NAMALWA (cell line): ENCODE data around the gene RIC3.

Source experiments
- DNase-seq: peaks from one replicate; pipeline ENCODE4 v3.0.0-alpha.2; 2015; ENCODE audit warnings: low spot score

Gene RIC3

GRCh38 chr11:8102296-8102915, 66.4 kb downstream of the RIC3 start:
- DNase-seq, result no peak

- no peak for DNase-seq
Measured at GRCh38 chr11:8101421-8101820, 67.4 kb downstream of the RIC3 start.

GRCh38 chr11:8100605-8101004, 68.2 kb downstream of the RIC3 start:
- DNase-seq, result no peak

- no peak for DNase-seq
Measured at GRCh38 chr11:8100158-8100557, 68.7 kb downstream of the RIC3 start.

- DNase-seq, result peak; percentile 83
Measured at GRCh38 chr11:8099291-8099899, 69.4 kb downstream of the RIC3 start.

GRCh38 chr11:8098879-8099278, 69.9 kb downstream of the RIC3 start:
- DNase-seq, result no peak

GRCh38 chr11:8098361-8098760, 70.5 kb downstream of the RIC3 start:
- DNase-seq, result no peak

- no peak for DNase-seq
Measured at GRCh38 chr11:8097926-8098325, 70.9 kb downstream of the RIC3 start.

GRCh38 chr11:8097468-8097867, 71.4 kb downstream of the RIC3 start:
- DNase-seq, result no peak

GRCh38 chr11:8097062-8097461, 71.8 kb downstream of the RIC3 start:
- no peak for DNase-seq

GRCh38 chr11:8096575-8096974, 72.2 kb downstream of the RIC3 start:
- no peak for DNase-seq

GRCh38 chr11:8095806-8096522, 72.9 kb downstream of the RIC3 start:
- no peak for DNase-seq

GRCh38 chr11:8095371-8095770, 73.5 kb downstream of the RIC3 start:
- DNase-seq, result no peak

- DNase-seq, result no peak
Measured at GRCh38 chr11:8094656-8095055, 74.2 kb downstream of the RIC3 start.

- no peak for DNase-seq
Measured at GRCh38 chr11:8093931-8094575, 74.8 kb downstream of the RIC3 start.

GRCh38 chr11:8092587-8093424, 76.0 kb downstream of the RIC3 start:
- DNase-seq, result peak; percentile 73

GRCh38 chr11:8091721-8092120, 77.1 kb downstream of the RIC3 start:
- DNase-seq, result no peak

- DNase-seq, result peak; percentile 58
Measured at GRCh38 chr11:8090756-8091155, 78.1 kb downstream of the RIC3 start.

GRCh38 chr11:8089791-8090510, 78.9 kb downstream of the RIC3 start:
- no peak for DNase-seq

- DNase-seq, result no peak
Measured at GRCh38 chr11:8087756-8088155, 81.1 kb downstream of the RIC3 start.

GRCh38 chr11:8087185-8087584, 81.6 kb downstream of the RIC3 start:
- DNase-seq, result no peak
